ENCODE data around the gene PRELP. TPM values are rescaled to one million over a fixed set of nuclear protein-coding genes. Genes with fewer than 3 reads are reported as not detected.

PRELP gene
- total and polyA plus RNA-seq, 11 donors = 3.6 to 61.9 (median 13.6) TPM

DNA sequence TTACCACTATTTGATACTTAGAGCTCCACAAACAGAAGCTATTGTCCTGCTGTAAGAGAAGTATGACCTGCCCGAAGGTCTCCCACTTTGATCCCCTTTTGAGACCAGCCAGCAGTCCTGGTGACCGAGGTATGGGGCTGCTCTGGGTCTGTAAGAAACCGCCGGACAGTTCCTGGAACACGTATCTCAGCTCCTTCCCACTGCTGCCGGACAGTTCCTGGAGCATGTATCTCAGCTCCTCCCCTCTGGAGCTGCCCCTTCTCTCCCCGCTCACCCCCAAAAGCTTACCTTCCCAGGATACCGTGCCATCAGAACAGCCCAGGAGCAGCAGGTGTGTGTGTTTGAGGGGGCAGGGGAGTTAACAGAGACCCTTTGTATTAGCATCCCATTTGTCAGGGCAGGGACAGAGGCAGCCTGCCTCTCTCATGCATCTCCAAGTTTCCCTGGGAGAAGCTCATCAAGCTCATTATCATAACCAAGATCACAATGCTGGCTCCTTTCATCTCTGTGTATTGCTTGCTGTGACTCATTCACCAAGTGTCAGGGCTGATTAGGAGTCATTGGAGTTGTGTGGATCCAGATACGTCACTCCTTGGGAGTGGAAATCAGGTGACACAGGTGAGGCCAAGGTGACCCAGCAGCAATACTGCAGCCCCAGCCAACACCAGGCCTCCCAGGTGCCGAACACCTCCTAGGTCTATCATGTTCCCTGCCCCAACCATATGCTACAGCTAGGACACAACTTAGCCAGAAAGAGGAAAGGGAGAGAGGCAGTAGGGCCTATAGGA, 43.6 kb downstream of the PRELP start:
- H3K27me3 ChIP-seq = no peaks in the 10 kb centered on the region
- no peak for DNase-seq
- TF ChIP-seq, protein P1, sequence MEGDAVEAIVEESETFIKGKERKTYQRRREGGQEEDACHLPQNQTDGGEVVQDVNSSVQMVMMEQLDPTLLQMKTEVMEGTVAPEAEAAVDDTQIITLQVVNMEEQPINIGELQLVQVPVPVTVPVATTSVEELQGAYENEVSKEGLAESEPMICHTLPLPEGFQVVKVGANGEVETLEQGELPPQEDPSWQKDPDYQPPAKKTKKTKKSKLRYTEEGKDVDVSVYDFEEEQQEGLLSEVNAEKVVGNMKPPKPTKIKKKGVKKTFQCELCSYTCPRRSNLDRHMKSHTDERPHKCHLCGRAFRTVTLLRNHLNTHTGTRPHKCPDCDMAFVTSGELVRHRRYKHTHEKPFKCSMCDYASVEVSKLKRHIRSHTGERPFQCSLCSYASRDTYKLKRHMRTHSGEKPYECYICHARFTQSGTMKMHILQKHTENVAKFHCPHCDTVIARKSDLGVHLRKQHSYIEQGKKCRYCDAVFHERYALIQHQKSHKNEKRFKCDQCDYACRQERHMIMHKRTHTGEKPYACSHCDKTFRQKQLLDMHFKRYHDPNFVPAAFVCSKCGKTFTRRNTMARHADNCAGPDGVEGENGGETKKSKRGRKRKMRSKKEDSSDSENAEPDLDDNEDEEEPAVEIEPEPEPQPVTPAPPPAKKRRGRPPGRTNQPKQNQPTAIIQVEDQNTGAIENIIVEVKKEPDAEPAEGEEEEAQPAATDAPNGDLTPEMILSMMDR (IDR thresholded peaks at IDR 0.05) = no peak
- TF ChIP-seq POLR2A (IDR thresholded peaks at IDR 0.05) = no peak
- 89 to 94% (median 94%) methylated on average over 10 of the region's 10 CpGs for WGBS, 4 donors
- intact Hi-C loops (cut with DNase I) = no loop called here
- peaks cover 0 to 34% (median 14%) of the 10 kb centered on the region in 12 donors for H3K4me1 ChIP-seq
- no peak overlapping the region for H3K27ac ChIP-seq
- no peak overlapping the region for H3K4me3 ChIP-seq
- no peak for ATAC-seq
- no peaks in the 10 kb centered on the region for H3K36me3 ChIP-seq
- no peaks in the 10 kb centered on the region for H3K9me3 ChIP-seq

DNA sequence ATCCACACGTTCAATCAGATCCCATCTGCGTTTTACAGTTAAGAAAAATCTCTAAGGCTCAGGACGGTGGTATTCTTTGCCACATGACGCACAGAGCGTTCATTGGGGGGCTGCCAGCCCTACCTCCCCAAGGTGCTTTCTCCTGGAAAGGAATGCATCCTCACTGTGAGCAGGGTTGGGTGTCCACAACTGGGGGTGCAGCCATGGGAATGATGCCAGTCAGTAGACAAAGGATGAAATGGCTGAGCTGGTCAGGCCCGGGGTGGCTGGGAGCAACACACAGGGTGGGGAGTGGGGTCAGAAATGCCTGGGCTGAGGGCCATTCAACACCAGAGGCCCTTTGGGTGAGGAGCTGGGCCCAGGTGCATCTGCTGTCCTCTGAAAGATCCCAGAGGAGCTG, 44.3 kb downstream of the PRELP start:
- TF ChIP-seq POLR2A (IDR thresholded peaks at IDR 0.05) = no peak
- TF ChIP-seq, protein P1 (IDR thresholded peaks at IDR 0.05) = no peak
- DNase-seq = no peak
- 93 to 97% (median 95%) methylated on average over 6 of the region's 6 CpGs for WGBS, 4 donors
- no peak for ATAC-seq
- no peaks in the 10 kb centered on the region for H3K9me3 ChIP-seq
- no peak overlapping the region for H3K27ac ChIP-seq
- intact Hi-C loops (cut with DNase I) = loop anchor here in 1 of 10 donors (5.0 kb wide), 1 partner anchor 37 kb away; no protein-coding TSS in a partner anchor
- H3K4me3 ChIP-seq = no peak overlapping the region
- H3K27me3 ChIP-seq = no peaks in the 10 kb centered on the region
- H3K36me3 ChIP-seq = no peaks in the 10 kb centered on the region
- H3K4me1 ChIP-seq = peaks cover 0 to 40% (median 20%) of the 10 kb centered on the region in 12 donors

DNA sequence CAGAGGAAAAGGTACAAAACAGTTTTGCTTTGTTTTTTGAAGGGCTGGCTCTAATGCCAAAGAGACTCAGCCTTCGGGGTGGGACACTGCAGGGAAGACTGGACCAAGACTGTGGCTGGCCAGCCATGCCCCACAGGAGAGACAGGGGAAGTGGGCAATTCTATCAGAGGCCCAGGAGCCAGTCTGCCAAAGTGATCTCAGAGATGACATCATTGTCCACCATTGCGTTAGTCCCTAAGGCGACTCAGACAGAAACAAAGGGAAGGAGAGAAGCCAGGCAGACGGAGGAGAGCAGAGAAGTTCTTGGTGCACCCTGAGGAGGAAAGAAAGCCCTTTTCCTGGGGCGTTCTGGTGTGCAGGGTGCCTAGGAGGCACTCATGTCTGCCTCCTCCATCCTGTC, 44.7 kb downstream of the PRELP start:
- Histone ChIP-seq H3K4me1 (peaks cover 0 to 44% (median 20%) of the 10 kb centered on the region in 12 donors), H3K27ac (no peak overlapping the region), H3K4me3 (no peak overlapping the region), H3K27me3 (no peaks in the 10 kb centered on the region), H3K9me3 (no peaks in the 10 kb centered on the region), H3K36me3 (no peaks in the 10 kb centered on the region)
- TF ChIP-seq, protein P1 (IDR thresholded peaks at IDR 0.05) = no peak
- TF ChIP-seq POLR2A (IDR thresholded peaks at IDR 0.05) = no peak
- WGBS, 4 donors = 45 to 78% (median 67%) methylated on average over 5 of the region's 5 CpGs
- ATAC-seq (no peak), DNase-seq (no peak)
- intact Hi-C loops (cut with DNase I) = loop anchor here in 1 of 10 donors (5.0 kb wide), 1 partner anchor 37 kb away; no protein-coding TSS in a partner anchor

DNA sequence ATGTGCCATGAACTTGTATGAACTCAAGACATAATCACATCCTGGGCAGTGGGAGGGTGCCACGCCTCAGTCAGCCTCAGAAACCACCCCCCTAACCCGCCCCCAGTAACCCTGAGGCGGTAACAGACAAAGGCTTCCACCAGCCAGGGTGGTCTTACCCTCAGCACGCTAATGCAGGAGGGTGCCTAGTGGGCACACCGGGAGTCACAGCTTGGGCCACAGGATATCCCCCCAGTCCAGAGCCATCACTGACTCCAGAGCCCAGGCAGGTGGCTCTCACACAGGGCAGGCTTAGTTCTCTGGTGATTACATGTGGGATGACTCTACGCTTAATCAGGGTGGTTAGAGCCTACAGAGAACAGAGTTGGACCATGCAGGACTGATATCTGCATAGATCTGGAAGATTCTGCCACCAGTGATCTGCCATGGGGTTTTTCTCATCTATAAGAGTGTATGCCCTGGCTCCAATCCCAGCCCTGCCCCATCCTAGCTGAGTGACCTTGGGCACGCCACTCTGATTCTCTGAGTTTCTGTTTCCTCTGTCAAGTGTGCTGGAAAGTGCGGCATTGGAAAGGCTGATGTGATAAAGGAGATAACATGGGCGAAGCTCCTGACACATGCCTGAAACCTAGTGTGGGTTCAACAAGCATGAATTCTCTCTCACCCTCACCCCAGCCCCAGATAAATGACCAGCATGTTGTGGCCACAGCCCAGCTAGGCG, 45.6 kb downstream of the PRELP start:
- Histone ChIP-seq H3K9me3 (no peaks in the 10 kb centered on the region), H3K36me3 (no peaks in the 10 kb centered on the region), H3K27ac (peak overlapping the region in 4 of 12 donors; percentile 2 to 26 (median 18)), H3K27me3 (no peaks in the 10 kb centered on the region), H3K4me3 (no peak overlapping the region), H3K4me1 (peaks cover 0 to 45% (median 20%) of the 10 kb centered on the region in 12 donors)
- DNase-seq = no peak
- TF ChIP-seq POLR2A (IDR thresholded peaks at IDR 0.05) = no peak
- TF ChIP-seq, protein P1 (IDR thresholded peaks at IDR 0.05) = no peak
- 68 to 82% (median 71%) methylated on average over 10 of the region's 10 CpGs for WGBS, 4 donors
- peak; percentile 4 to 26 (median 8) for ATAC-seq
- intact Hi-C loops (cut with DNase I) = loop anchor here in 1 of 10 donors (5.0 kb wide), 1 partner anchor 36 kb away; no protein-coding TSS in a partner anchor
